ENCODE data around the gene HLTF.

Gene HLTF

GRCh38 chr3:149020196-149020838 is 66.0 kb downstream of the HLTF start:
- POLR2A ChIA-PET, result no interaction called here
- H3K4me1 ChIP-seq (ENCODE audit: control insufficient read depth, insufficient read depth, low read length), result no peaks in the 10 kb centered on the region
- CTCF ChIA-PET, result no interaction called here

GRCh38 chr3:149019580-149019979 is 66.8 kb downstream of the HLTF start:
- TF ChIP-seq, protein P1, sequence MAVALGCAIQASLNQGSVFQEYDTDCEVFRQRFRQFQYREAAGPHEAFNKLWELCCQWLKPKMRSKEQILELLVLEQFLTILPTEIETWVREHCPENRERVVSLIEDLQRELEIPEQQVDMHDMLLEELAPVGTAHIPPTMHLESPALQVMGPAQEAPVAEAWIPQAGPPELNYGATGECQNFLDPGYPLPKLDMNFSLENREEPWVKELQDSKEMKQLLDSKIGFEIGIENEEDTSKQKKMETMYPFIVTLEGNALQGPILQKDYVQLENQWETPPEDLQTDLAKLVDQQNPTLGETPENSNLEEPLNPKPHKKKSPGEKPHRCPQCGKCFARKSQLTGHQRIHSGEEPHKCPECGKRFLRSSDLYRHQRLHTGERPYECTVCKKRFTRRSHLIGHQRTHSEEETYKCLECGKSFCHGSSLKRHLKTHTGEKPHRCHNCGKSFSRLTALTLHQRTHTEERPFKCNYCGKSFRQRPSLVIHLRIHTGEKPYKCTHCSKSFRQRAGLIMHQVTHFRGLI (tag by site-specific recombination; IDR thresholded peaks at IDR 0.05), result no peak
- TF ChIP-seq ZNF600 (tag by site-specific recombination; IDR thresholded peaks at IDR 0.05), result no peak
- H3K4me3 ChIP-seq (ENCODE audit: low read depth, low read length), result no peak overlapping the region
- H3K9me3 ChIP-seq (ENCODE audit: control insufficient read depth, insufficient read depth, low read depth, low read length), result no peaks in the 10 kb centered on the region
- ChIA-PET CTCF (no interaction called here), POLR2A (no interaction called here)
- no peaks in the 10 kb centered on the region for H3K4me1 ChIP-seq (ENCODE audit: control insufficient read depth, insufficient read depth, low read length)
- H3K27ac ChIP-seq (ENCODE audit: extremely low read depth, low read depth, low read length), result no peak overlapping the region
- peaks cover 0 to 57% of the 10 kb centered on the region in 2 experiments; a peak in 1 of 3 replicates for H3K36me3 ChIP-seq (ENCODE audit: control insufficient read depth in 2 of 2, insufficient read depth in 1 of 2, low read length in 2 of 2)

More at GRCh38 chr3:149020196-149020838, 66.0 kb downstream of the HLTF start:
- TF ChIP-seq ZNF548 (tag by site-specific recombination; IDR thresholded peaks at IDR 0.05), result no peak
- no peak for TF ChIP-seq ELK4 (IDR thresholded peaks at IDR 0.05; ENCODE audit: borderline replicate concordance, low read depth, low read length)
- no peak for TF ChIP-seq ZNF211 (tag by site-specific recombination; IDR thresholded peaks at IDR 0.05; ENCODE audit: low read depth)
- TF ChIP-seq SALL2 (tag by site-specific recombination; IDR thresholded peaks at IDR 0.05; ENCODE audit: borderline replicate concordance), result no peak
- TF ChIP-seq ZNF26 (tag by site-specific recombination; IDR thresholded peaks at IDR 0.05), result no peak
- TF ChIP-seq ZNF394 (tag by site-specific recombination; IDR thresholded peaks at IDR 0.05; ENCODE audit: borderline replicate concordance), result no peak
- Histone ChIP-seq H3K27ac (ENCODE audit: extremely low read depth, low read depth, low read length) (no peak overlapping the region), H3K36me3 (ENCODE audit: control insufficient read depth in 2 of 2, insufficient read depth in 1 of 2, low read length in 2 of 2) (peaks cover 0 to 61% of the 10 kb centered on the region in 2 experiments; a peak in 1 of 3 replicates), H3K4me3 (ENCODE audit: low read depth, low read length) (no peak overlapping the region), H3K9me3 (ENCODE audit: control insufficient read depth, insufficient read depth, low read depth, low read length) (no peaks in the 10 kb centered on the region)

GRCh38 chr3:149018247-149018646 is 68.1 kb downstream of the HLTF start:
- H3K9me3 ChIP-seq (ENCODE audit: control insufficient read depth, insufficient read depth, low read depth, low read length), result no peaks in the 10 kb centered on the region
- H3K36me3 ChIP-seq (ENCODE audit: control insufficient read depth in 2 of 2, insufficient read depth in 1 of 2, low read length in 2 of 2), result peaks cover 0 to 53% of the 10 kb centered on the region in 2 experiments; a peak in 1 of 3 replicates
- H3K27ac ChIP-seq (ENCODE audit: extremely low read depth, low read depth, low read length), result no peak overlapping the region
- ChIA-PET CTCF (no interaction called here), POLR2A (no interaction called here)
- no peaks in the 10 kb centered on the region for H3K4me1 ChIP-seq (ENCODE audit: control insufficient read depth, insufficient read depth, low read length)
- H3K4me3 ChIP-seq (ENCODE audit: low read depth, low read length), result no peak overlapping the region
- TF ChIP-seq ZNF548 (tag by site-specific recombination; IDR thresholded peaks at IDR 0.05) (no peak), ZNF544 (tag by site-specific recombination; IDR thresholded peaks at IDR 0.05) (no peak), PRDM2 (tag by site-specific recombination; IDR thresholded peaks at IDR 0.05; ENCODE audit: borderline replicate concordance) (no peak), ZNF423 (tag by site-specific recombination; IDR thresholded peaks at IDR 0.05) (no peak), ZNF660 (tag by site-specific recombination; IDR thresholded peaks at IDR 0.05) (no peak), ZNF211 (tag by site-specific recombination; IDR thresholded peaks at IDR 0.05; ENCODE audit: low read depth) (no peak), OSR2 (tag by site-specific recombination; IDR thresholded peaks at IDR 0.05) (no peak), ZNF202 (tag by site-specific recombination; IDR thresholded peaks at IDR 0.05; ENCODE audit: borderline replicate concordance) (no peak), ELK4 (IDR thresholded peaks at IDR 0.05; ENCODE audit: borderline replicate concordance, low read depth, low read length) (no peak), KLF9 (tag by site-specific recombination; IDR thresholded peaks at IDR 0.05; ENCODE audit: low read depth) (no peak)
- TF ChIP-seq, protein P2, sequence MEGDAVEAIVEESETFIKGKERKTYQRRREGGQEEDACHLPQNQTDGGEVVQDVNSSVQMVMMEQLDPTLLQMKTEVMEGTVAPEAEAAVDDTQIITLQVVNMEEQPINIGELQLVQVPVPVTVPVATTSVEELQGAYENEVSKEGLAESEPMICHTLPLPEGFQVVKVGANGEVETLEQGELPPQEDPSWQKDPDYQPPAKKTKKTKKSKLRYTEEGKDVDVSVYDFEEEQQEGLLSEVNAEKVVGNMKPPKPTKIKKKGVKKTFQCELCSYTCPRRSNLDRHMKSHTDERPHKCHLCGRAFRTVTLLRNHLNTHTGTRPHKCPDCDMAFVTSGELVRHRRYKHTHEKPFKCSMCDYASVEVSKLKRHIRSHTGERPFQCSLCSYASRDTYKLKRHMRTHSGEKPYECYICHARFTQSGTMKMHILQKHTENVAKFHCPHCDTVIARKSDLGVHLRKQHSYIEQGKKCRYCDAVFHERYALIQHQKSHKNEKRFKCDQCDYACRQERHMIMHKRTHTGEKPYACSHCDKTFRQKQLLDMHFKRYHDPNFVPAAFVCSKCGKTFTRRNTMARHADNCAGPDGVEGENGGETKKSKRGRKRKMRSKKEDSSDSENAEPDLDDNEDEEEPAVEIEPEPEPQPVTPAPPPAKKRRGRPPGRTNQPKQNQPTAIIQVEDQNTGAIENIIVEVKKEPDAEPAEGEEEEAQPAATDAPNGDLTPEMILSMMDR (tag by site-specific recombination; IDR thresholded peaks at IDR 0.05), result no peak
